ENCODE measurements around the gene BST2. TPM values are rescaled to one million over a fixed set of nuclear protein-coding genes. Genes with fewer than 3 reads are reported as not detected.
A peak's percentile ranks its signal among the peaks of the same experiment; 100 is the strongest.

Gene BST2
- total and polyA plus RNA-seq, 9 of the 15 experiments (the other 6 are each of a cell fraction or from before 2014, with no cell fraction given) = 11.2 to 232 (median 151) TPM

GRCh38 chr19:17420475-17420924, 15.1 kb upstream of the BST2 start (continued):
- TF ChIP-seq MGA (IDR thresholded peaks at IDR 0.05) (peak; percentile 54), FOSL1 (tag; conservative IDR thresholded peaks at IDR 0.05) (no peak), REST (IDR thresholded peaks at IDR 0.05; ENCODE audit: borderline replicate concordance) (peak; percentile 23; the same call in 1 of the 2 replicates), REST (CRISPR knock-in tag; IDR thresholded peaks at IDR 0.05; ENCODE audit: low read depth) (no peak), TFAP4 (CRISPR knock-in tag; IDR thresholded peaks at IDR 0.05; ENCODE audit: borderline replicate concordance) (no peak), EP400 (IDR thresholded peaks at IDR 0.05) (no peak), KHSRP (IDR thresholded peaks at IDR 0.05) (no peak), C11orf30 (IDR thresholded peaks at IDR 0.05; ENCODE audit: low read depth) (no peak)
